H1 (cell line): ENCODE measurements around the gene MORC2. TPM values are rescaled to one million over a fixed set of nuclear protein-coding genes. Genes with fewer than 3 reads are reported as not detected.

ENCODE experiments used
- ASH2L ChIP-seq: fragments of 200-600, 300-600 bp; sonication (generic); IDR thresholded peaks from one replicate; pipeline ENCODE4 v1.7.1; 2017; ENCODE audit warnings: low read length
- BACH1 ChIP-seq: IDR thresholded peaks from 2 replicates; pipeline ENCODE4 v1.6.1; 2012; ENCODE audit warnings: low read length, improper control_type of control experiment
- CBX5 ChIP-seq: fragments of 300-800, 300-1000 bp; sonication (generic); IDR thresholded peaks from 2 replicates; pipeline ENCODE4 v1.7.1; 2016; ENCODE audit warnings: antibody characterized with exemption, low read length, low read depth
- CHD1 ChIP-seq: IDR thresholded peaks from 2 replicates; pipeline ENCODE4 v1.6.1; 2012; ENCODE audit warnings: low read depth, low read length, improper control_type of control experiment
- CHD2 ChIP-seq: IDR thresholded peaks from 2 replicates; pipeline ENCODE4 v1.6.1; 2012; ENCODE audit warnings: low read length, improper control_type of control experiment
- EP300 ChIP-seq, 2 experiments: IDR thresholded peaks; 1 replicate in 1 of 2; 2 replicates in 1 of 2; pipeline ENCODE4 v1.6.1; 2011 to 2012; ENCODE audit warnings: low read depth in 2 of 2, low read length in 2 of 2, mild to moderate bottlenecking in 2 of 2, borderline replicate concordance in 1 of 2, inconsistent platforms in 1 of 2, moderate library complexity in 1 of 2
- FOSL1 ChIP-seq: IDR thresholded peaks from 2 replicates; pipeline ENCODE4 v1.6.1; 2011; ENCODE audit warnings: mild to moderate bottlenecking, low read depth, low read length, moderate library complexity; ENCODE audit not compliant: insufficient read depth
- GABPA ChIP-seq: IDR thresholded peaks from 2 replicates; pipeline ENCODE4 v1.6.1; 2011; ENCODE audit warnings: mild to moderate bottlenecking, low read length, moderate library complexity, borderline replicate concordance; ENCODE audit not compliant: insufficient read depth
- GTF2F1 ChIP-seq: IDR thresholded peaks from 2 replicates; pipeline ENCODE4 v1.6.1; 2012; ENCODE audit warnings: low read depth, low read length, improper control_type of control experiment, borderline replicate concordance
- HDAC6 ChIP-seq: IDR thresholded peaks from one replicate; pipeline ENCODE4 v1.7.1; 2012; ENCODE audit warnings: low read depth, mild to moderate bottlenecking, inconsistent platforms, low read length, moderate library complexity
- JUND ChIP-seq: IDR thresholded peaks from 2 replicates; pipeline ENCODE4 v1.6.1; 2011; ENCODE audit warnings: mild to moderate bottlenecking, improper control_type of control experiment, low read length
- KDM1A ChIP-seq: fragments of 200-600, 300-600 bp; sonication (generic); IDR thresholded peaks from 2 replicates; pipeline ENCODE4 v1.7.1; 2016; ENCODE audit warnings: mild to moderate bottlenecking, low read length, borderline replicate concordance
- KDM4A ChIP-seq: IDR thresholded peaks from one replicate; pipeline ENCODE4 v1.7.1; 2012; ENCODE audit warnings: low read depth, mild to moderate bottlenecking, moderate library complexity, low read length, inconsistent platforms; ENCODE audit not compliant: severe bottlenecking
- MAFK ChIP-seq: IDR thresholded peaks from 2 replicates; pipeline ENCODE4 v1.6.1; 2012; ENCODE audit warnings: low read depth, mild to moderate bottlenecking, improper control_type of control experiment, low read length
- NRF1 ChIP-seq: IDR thresholded peaks from 2 replicates; pipeline ENCODE4 v1.6.1; 2011; ENCODE audit warnings: mild to moderate bottlenecking, low read depth, low read length, improper control_type of control experiment
- PHF8 ChIP-seq: fragments of 200-600 bp; sonication (generic); conservative IDR thresholded peaks from 2 replicates; pipeline ENCODE4 v1.7.1; 2012; ENCODE audit warnings: low read depth, mild to moderate bottlenecking, inconsistent platforms, low read length, moderate library complexity
- POLR2A ChIP-seq, 2 experiments: IDR thresholded peaks; 1 replicate in 1 of 2; 2 replicates in 1 of 2; pipeline ENCODE4 v1.6.1; 2011; ENCODE audit warnings: low read depth in 2 of 2, low read length in 2 of 2, mild to moderate bottlenecking in 2 of 2; ENCODE audit errors: control extremely low read depth in 1 of 2
- POU5F1 ChIP-seq: IDR thresholded peaks from 2 replicates; pipeline ENCODE4 v1.6.1; 2011; ENCODE audit warnings: low read depth, mild to moderate bottlenecking, low read length, moderate library complexity
- SIRT6 ChIP-seq: IDR thresholded peaks from one replicate; pipeline ENCODE4 v1.7.1; 2012; ENCODE audit warnings: low read length, inconsistent platforms
- SP2 ChIP-seq: IDR thresholded peaks from 2 replicates; pipeline ENCODE4 v1.6.1; 2012; ENCODE audit warnings: mild to moderate bottlenecking, low read length, inconsistent platforms
- SRF ChIP-seq: IDR thresholded peaks from 2 replicates; pipeline ENCODE4 v1.6.1; 2011; ENCODE audit warnings: mild to moderate bottlenecking, low read depth, low read length, moderate library complexity
- SUZ12 ChIP-seq: fragments of 200-600 bp; sonication (generic); IDR thresholded peaks from 2 replicates; pipeline ENCODE4 v1.6.1; 2012; ENCODE audit warnings: mild to moderate bottlenecking, inconsistent platforms, low read length, moderate library complexity, mixed read lengths
- TCF12 ChIP-seq: IDR thresholded peaks from 2 replicates; pipeline ENCODE4 v1.6.1; 2011; ENCODE audit warnings: low read depth, mild to moderate bottlenecking, low read length
- ZNF274 ChIP-seq: IDR thresholded peaks from 2 replicates; pipeline ENCODE4 v1.7.0; 2012; ENCODE audit warnings: low read length, borderline replicate concordance; ENCODE audit errors: extremely low read depth
- polyA plus RNA-seq, 7 experiments: library from polyadenylated mRNA; depleted of rRNA in 3 of 7; stranded (reverse) in 5 of 7; unstranded in 2 of 7; fragments of >200 nt in 5 of 7; fragments of 200-250 nt in 2 of 7; gene quantifications; 1 replicate in 5 of 7; 2 replicates in 1 of 7; 4 replicates in 1 of 7; pipeline versions ENCODE4 v1.2.1 to v1.2.3, GENCODE V29; 2011 to 2013; ENCODE audit warnings: missing spikeins in 2 of 7, mixed read lengths in 2 of 7
- total RNA-seq: library from RNA; stranded (reverse); fragmentation: NEBNext Ultra II Directional; extraction: Animal tissue kit (Norgen Biotek cat#: 25700); gene quantifications from 2 replicates; pipeline ENCODE4 v1.2.1, GENCODE V29; 2021
- TF ChIP-seq, protein P1 (sequence below): IDR thresholded peaks from 2 replicates; pipeline ENCODE4 v1.6.1; 2012; ENCODE audit warnings: low read length, inconsistent platforms

Gene MORC2
- total and polyA plus RNA-seq, 2 of the 8 experiments (the other 6 are each of a cell fraction or from before 2014, with no cell fraction given) = 15.4 to 68.0 TPM

DNA sequence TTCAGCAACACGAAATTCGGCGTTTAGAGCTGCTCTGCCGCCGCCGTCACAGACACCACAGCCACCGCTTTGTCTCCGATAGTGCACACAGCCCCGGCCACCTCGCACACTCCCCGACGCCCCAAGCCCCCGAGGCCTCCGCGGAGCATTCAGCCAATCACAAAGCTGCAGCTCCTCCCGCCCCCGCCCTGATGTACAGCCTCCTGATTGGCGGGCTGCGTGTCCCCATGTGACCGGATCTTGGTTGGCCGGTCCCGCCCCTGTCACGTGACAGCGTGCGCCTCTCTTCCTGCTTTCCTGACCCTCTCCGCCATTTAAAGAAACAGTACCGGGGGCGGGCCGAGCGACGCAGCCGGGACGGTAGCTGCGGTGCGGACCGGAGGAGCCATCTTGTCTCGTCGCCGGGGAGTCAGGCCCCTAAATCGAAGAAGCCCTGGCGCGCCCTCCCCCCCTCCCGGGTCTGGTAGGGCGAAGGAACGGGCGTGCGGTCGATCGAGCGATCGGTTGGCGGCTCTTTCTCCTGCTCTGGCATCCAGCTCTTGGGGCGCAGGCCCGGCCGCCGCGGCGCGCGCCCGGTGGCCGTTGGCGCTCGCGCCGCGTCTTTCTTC lies 454 bp upstream of the MORC2 start, which contains the start of gene TUG1 (continued):
- TF ChIP-seq CHD1 (no peak), CBX5 (no peak), GTF2F1 (peak; percentile 85), CHD2 (peak; percentile 72), SRF (peak; percentile 87), SP2 (peak; percentile 26; the same call in 1 of the 2 replicates), NRF1 (no peak), POU5F1 (no peak), BACH1 (no peak), SUZ12 (no peak), FOSL1 (no peak), EP300 (IDR thresholded peaks at IDR 0.05; ENCODE audit: borderline replicate concordance in 1 of 2, low read depth in 2 of 2, low read length in 2 of 2) (no peak; a peak in 1 of 3 replicates), POLR2A (IDR thresholded peaks at IDR 0.05; ENCODE audit: control extremely low read depth in 1 of 2, low read depth in 2 of 2, low read length in 2 of 2) (peak; percentile 85 to 97), TCF12 (no peak), SIRT6 (no peak), ZNF274 (no peak), ASH2L (peak; percentile 22), KDM4A (peak; percentile 80), MAFK (no peak), JUND (no peak), KDM1A (no peak), GABPA (peak; percentile 58; the same call in 1 of the 2 replicates), PHF8 (peak; percentile 83), HDAC6 (no peak)
- TF ChIP-seq, protein P1, sequence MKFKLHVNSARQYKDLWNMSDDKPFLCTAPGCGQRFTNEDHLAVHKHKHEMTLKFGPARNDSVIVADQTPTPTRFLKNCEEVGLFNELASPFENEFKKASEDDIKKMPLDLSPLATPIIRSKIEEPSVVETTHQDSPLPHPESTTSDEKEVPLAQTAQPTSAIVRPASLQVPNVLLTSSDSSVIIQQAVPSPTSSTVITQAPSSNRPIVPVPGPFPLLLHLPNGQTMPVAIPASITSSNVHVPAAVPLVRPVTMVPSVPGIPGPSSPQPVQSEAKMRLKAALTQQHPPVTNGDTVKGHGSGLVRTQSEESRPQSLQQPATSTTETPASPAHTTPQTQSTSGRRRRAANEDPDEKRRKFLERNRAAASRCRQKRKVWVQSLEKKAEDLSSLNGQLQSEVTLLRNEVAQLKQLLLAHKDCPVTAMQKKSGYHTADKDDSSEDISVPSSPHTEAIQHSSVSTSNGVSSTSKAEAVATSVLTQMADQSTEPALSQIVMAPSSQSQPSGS = no peak
